ENCODE results near the gene IER5L. TPM values are rescaled to one million over a fixed set of nuclear protein-coding genes. Genes with fewer than 3 reads are reported as not detected.
A peak's percentile ranks its signal among the peaks of the same experiment; 100 is the strongest.

Gene IER5L
- total and polyA plus RNA-seq, 4 donors = 12.6 to 31.5 (median 24.1) TPM

DNA sequence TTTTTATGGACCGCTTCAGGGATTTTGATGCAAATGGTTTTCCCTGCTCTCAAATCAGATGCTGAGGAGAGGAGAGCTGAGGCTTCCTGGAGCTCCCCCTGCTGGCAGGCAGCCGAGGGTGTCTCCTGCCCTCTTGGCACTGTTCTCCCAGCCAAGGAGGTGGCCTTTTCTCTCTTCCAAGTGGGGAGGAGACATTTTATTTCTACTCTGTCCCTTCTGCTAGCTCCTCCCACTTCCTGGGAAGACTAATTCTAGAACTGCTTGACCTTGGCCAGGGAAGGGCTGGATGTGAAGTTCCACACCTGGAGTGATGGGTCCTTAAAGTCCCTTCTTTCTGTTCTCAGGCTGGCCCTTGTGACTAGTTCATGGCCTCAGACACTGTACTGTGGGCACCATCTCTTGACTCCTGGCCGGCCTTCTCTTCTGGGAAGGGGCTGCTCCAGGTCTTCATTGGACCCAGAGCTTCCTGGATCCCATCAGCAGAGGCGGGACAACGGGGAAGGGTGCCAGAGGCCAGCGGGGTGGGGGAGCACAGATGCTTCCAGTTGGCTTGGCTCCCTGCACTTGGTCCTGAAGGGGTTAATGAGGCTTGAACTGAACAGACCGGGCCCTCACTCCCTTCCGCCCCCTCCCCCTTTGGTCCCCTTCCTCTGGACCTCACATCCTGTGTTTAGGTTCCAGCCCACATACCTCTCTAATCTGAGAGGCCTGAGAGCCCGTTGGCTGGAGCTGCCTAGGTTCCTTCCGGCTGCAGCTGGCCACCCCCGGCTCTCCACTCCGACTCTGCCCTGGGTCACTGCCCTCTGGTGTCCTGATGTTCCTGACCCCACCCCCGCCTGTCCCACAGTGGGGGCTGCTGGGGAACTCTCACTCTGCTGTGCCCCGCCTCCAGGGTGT, 34.8 kb downstream of the IER5L start:
- TF ChIP-seq CTCF (IDR thresholded peaks at IDR 0.05; ENCODE audit: control extremely low read depth, extremely low read depth) = peak; percentile 56
- peak overlapping the region; percentile 91 to 100 for H3K27ac ChIP-seq (ENCODE audit: low read depth in 1 of 2, low read length in 1 of 2)
- peak overlapping the region in 1 of 2 donors; percentile 38 for H3K9ac ChIP-seq (ENCODE audit: insufficient read depth in 1 of 2, low read length in 2 of 2)
- no peaks in the 10 kb centered on the region for H3K9me3 ChIP-seq (ENCODE audit: control insufficient read depth in 4 of 4, insufficient read depth in 3 of 4, low read length in 3 of 4)
- no peaks in the 10 kb centered on the region for H3K27me3 ChIP-seq (ENCODE audit: control insufficient read depth in 3 of 3, insufficient read depth in 3 of 3, low read length in 2 of 3)
- H3K36me3 ChIP-seq (ENCODE audit: control insufficient read depth in 4 of 4, insufficient read depth in 4 of 4, low read length in 4 of 4) = peaks cover 0 to 20% (median 12%) of the 10 kb centered on the region in 4 donors
- DNase-seq = peak; percentile 92 to 96 (median 94)
- peak; percentile 5 for ATAC-seq (ENCODE audit: insufficient read depth, low FRiP score)
- H3K4me3 ChIP-seq = no peak overlapping the region
- WGBS, 2 donors = 35 to 50% methylated on average over 14 of the region's 14 CpGs
- H3K4me1 ChIP-seq (ENCODE audit: control insufficient read depth in 5 of 5, insufficient read depth in 5 of 5, low read length in 5 of 5) = peaks cover 16 to 80% (median 44%) of the 10 kb centered on the region in 5 donors

GRCh38 chr9:129142138-129142935, 35.7 kb downstream of the IER5L start:
- no peak overlapping the region for H3K4me3 ChIP-seq
- no peak overlapping the region for H3K9ac ChIP-seq (ENCODE audit: insufficient read depth in 1 of 2, low read length in 2 of 2)
- H3K36me3 ChIP-seq (ENCODE audit: control insufficient read depth in 4 of 4, insufficient read depth in 4 of 4, low read length in 4 of 4) = peaks cover 5 to 21% (median 11%) of the 10 kb centered on the region in 4 donors
- H3K9me3 ChIP-seq (ENCODE audit: control insufficient read depth in 4 of 4, insufficient read depth in 3 of 4, low read length in 3 of 4) = no peaks in the 10 kb centered on the region
- ATAC-seq (ENCODE audit: insufficient read depth, low FRiP score) (no peak), DNase-seq (peak in 1 of 3 donors; percentile 11)
- peaks cover 16 to 85% (median 48%) of the 10 kb centered on the region in 5 donors for H3K4me1 ChIP-seq (ENCODE audit: control insufficient read depth in 5 of 5, insufficient read depth in 5 of 5, low read length in 5 of 5)
- peak overlapping the region; percentile 100 for H3K27ac ChIP-seq (ENCODE audit: low read depth in 1 of 2, low read length in 1 of 2)
- 65 to 80% methylated on average over 15 of the region's 15 CpGs for WGBS, 2 donors
- TF ChIP-seq CTCF (IDR thresholded peaks at IDR 0.05; ENCODE audit: control extremely low read depth, extremely low read depth) = no peak
- no peaks in the 10 kb centered on the region for H3K27me3 ChIP-seq (ENCODE audit: control insufficient read depth in 3 of 3, insufficient read depth in 3 of 3, low read length in 2 of 3)

- H3K9me3 ChIP-seq (ENCODE audit: control insufficient read depth in 4 of 4, insufficient read depth in 3 of 4, low read length in 3 of 4) = no peaks in the 10 kb centered on the region
- no peaks in the 10 kb centered on the region for H3K27me3 ChIP-seq (ENCODE audit: control insufficient read depth in 3 of 3, insufficient read depth in 3 of 3, low read length in 2 of 3)
- 9 to 10% methylated on average over 12 to 13 of the region's 13 CpGs for WGBS, 2 donors
- peak; percentile 73 to 87 (median 80) for DNase-seq
- peak overlapping the region; percentile 100 for H3K27ac ChIP-seq (ENCODE audit: low read depth in 1 of 2, low read length in 1 of 2)
- H3K36me3 ChIP-seq (ENCODE audit: control insufficient read depth in 4 of 4, insufficient read depth in 4 of 4, low read length in 4 of 4) = peaks cover 5 to 26% (median 16%) of the 10 kb centered on the region in 4 donors
- no peak for ATAC-seq (ENCODE audit: insufficient read depth, low FRiP score)
- peaks cover 16 to 78% (median 40%) of the 10 kb centered on the region in 5 donors for H3K4me1 ChIP-seq (ENCODE audit: control insufficient read depth in 5 of 5, insufficient read depth in 5 of 5, low read length in 5 of 5)
- no peak overlapping the region for H3K4me3 ChIP-seq
- peak overlapping the region in 1 of 2 donors; percentile 89 for H3K9ac ChIP-seq (ENCODE audit: insufficient read depth in 1 of 2, low read length in 2 of 2)
- TF ChIP-seq CTCF (IDR thresholded peaks at IDR 0.05; ENCODE audit: control extremely low read depth, extremely low read depth) = no peak
Observed at GRCh38 chr9:129141066-129142041, 36.7 kb downstream of the IER5L start.
